Naive thymus-derived CD4-positive, alpha-beta T cell (primary cell): ENCODE data around the gene DOCK10. TPM values are rescaled to one million over a fixed set of nuclear protein-coding genes. Genes with fewer than 3 reads are reported as not detected.

Experiments
- ATAC-seq: fragments of 150-1000 bp; cut with Tn5 transposase; 2 replicates; pipeline ENCODE4 v1.10.0; 2021; ENCODE audit warnings: mild to moderate bottlenecking, moderate library complexity
- CTCF ChIA-PET: fragments of 350-600 bp; sonication (Branson Sonifier 250); formaldehyde crosslinking; loops from one replicate; lab custom pipeline; 2021; ENCODE audit warnings: antibody characterized with exemption; lab: Charles Lee
- POLR2A ChIA-PET: fragments of 350-600 bp; sonication (Branson Sonifier 250); formaldehyde crosslinking; loops from one replicate; lab custom pipeline; 2021; ENCODE audit warnings: antibody characterized with exemption, inconsistent platforms; lab: Charles Lee
- DNase-seq, 9 donors: peaks; one replicate each; pipeline versions ENCODE4 v3.0.0 to v3.0.0-alpha.2; 2020 to 2022; ENCODE audit warnings: mixed read lengths in 1 of 9
- H3K27ac ChIP-seq: one replicate; pipeline ENCODE4 v1.7.0; 2013; ENCODE audit warnings: mild to moderate bottlenecking, low read depth, low read length, moderate library complexity
- H3K27me3 ChIP-seq, 2 donors: one replicate each; pipeline ENCODE4 v1.7.0; 2013; ENCODE audit warnings: low read length in 2 of 2, mild to moderate bottlenecking in 2 of 2, moderate library complexity in 2 of 2; ENCODE audit not compliant: control insufficient read depth in 2 of 2, insufficient read depth in 2 of 2
- H3K36me3 ChIP-seq, 3 experiments: 1 replicate in 2 of 3; 2 replicates in 1 of 3; pipeline ENCODE4 v1.7.0; 2013; ENCODE audit warnings: low read length in 3 of 3, mild to moderate bottlenecking in 3 of 3, moderate library complexity in 1 of 3; ENCODE audit not compliant: insufficient read depth in 3 of 3, control insufficient read depth in 2 of 3
- H3K4me1 ChIP-seq, 2 donors: one replicate each; pipeline ENCODE4 v1.7.0; 2013; ENCODE audit warnings: low read length in 2 of 2, mild to moderate bottlenecking in 2 of 2, moderate library complexity in 1 of 2; ENCODE audit not compliant: control insufficient read depth in 2 of 2, insufficient read depth in 2 of 2
- H3K4me3 ChIP-seq: 2 replicates; pipeline ENCODE4 v1.7.0; 2013; ENCODE audit warnings: mild to moderate bottlenecking, low read length
- H3K9me3 ChIP-seq, 3 experiments: 1 replicate in 2 of 3; 2 replicates in 1 of 3; pipeline ENCODE4 v1.7.0; 2013; ENCODE audit warnings: low read length in 3 of 3; ENCODE audit not compliant: control insufficient read depth in 2 of 3
- H3K27ac Mint-ChIP-seq, 9 donors: one replicate each; pipeline ENCODE4 v1.8.0; 2020 to 2022; ENCODE audit warnings: mixed read lengths in 9 of 9, mild to moderate bottlenecking in 8 of 9, moderate library complexity in 5 of 9, inconsistent platforms in 2 of 9
- H3K27me3 Mint-ChIP-seq, 5 donors: one replicate each; pipeline ENCODE4 v1.8.0; 2021 to 2022; ENCODE audit warnings: mixed read lengths in 5 of 5, mild to moderate bottlenecking in 1 of 5
- H3K36me3 Mint-ChIP-seq, 5 donors: one replicate each; pipeline ENCODE4 v1.8.0; 2020 to 2022; ENCODE audit warnings: mixed read lengths in 5 of 5, mild to moderate bottlenecking in 3 of 5, inconsistent platforms in 1 of 5
- H3K4me1 Mint-ChIP-seq, 7 donors: one replicate each; pipeline ENCODE4 v1.8.0; 2020 to 2022; ENCODE audit warnings: mixed read lengths in 7 of 7, mild to moderate bottlenecking in 3 of 7, inconsistent platforms in 1 of 7
- H3K4me3 Mint-ChIP-seq, 10 donors: one replicate each; pipeline ENCODE4 v1.8.0; 2020 to 2022; ENCODE audit warnings: mild to moderate bottlenecking in 10 of 10, mixed read lengths in 10 of 10, moderate library complexity in 6 of 10, inconsistent platforms in 2 of 10
- H3K9me3 Mint-ChIP-seq, 11 donors: one replicate each; pipeline ENCODE4 v1.8.0; 2020 to 2022; ENCODE audit warnings: mixed read lengths in 11 of 11, mild to moderate bottlenecking in 4 of 11, inconsistent platforms in 1 of 11, moderate library complexity in 1 of 11
- intact Hi-C, 2 donors: fragments of 100-400 bp; cut with micrococcal nuclease; formaldehyde crosslinking; loops; one replicate each; pipeline ENCODE4 v1.15.1; 2023
- polyA plus RNA-seq, 2 donors: library from polyadenylated mRNA; unstranded; fragments of 300-500 nt; fragmentation: Illumina TruSeq; gene quantifications; one replicate each; pipeline ENCODE4 v1.2.3, GENCODE V29; 2021
- total RNA-seq, 6 experiments: library from RNA in 5 of 6; stranded (reverse) in 5 of 6; gene quantifications; 1 replicate in 5 of 6; 2 replicates in 1 of 6; pipeline ENCODE4 v1.2.3 and lab custom pipeline; 2021 to 2026

DOCK10 gene
- total and polyA plus RNA-seq, 7 experiments from 2014 or later, result 64.2 to 275 (median 211) TPM

DNA sequence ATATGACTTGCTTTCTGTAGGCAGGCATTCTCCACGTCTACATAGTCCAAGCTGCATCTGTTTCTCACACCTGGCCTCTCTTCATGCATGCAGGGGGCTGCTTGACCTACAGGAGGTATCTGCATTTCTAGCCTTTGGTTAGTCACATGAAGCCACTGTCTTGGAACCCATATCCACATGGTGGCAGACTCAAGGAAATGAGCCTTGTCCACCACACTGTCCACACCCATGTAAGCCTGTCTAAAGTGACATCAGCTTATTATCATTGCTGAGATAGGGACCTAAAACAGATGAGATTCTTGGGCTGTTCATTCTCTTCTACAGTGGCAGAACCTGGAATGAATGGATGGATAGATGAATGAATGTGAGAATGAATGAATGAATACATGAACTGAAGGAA lies 160.4 kb downstream of the DOCK10 start:
- Mint-ChIP-seq H3K4me1 (peaks cover 31 to 57% (median 47%) of the 10 kb centered on the region in 7 donors), H3K27me3 (no peaks in the 10 kb centered on the region), H3K27ac (peak overlapping the region in 8 of 9 donors; percentile 25 to 90 (median 70)), H3K36me3 (peaks cover 29 to 91% (median 72%) of the 10 kb centered on the region in 5 donors), H3K9me3 (peaks cover 0 to 2% (median 0%) of the 10 kb centered on the region in 11 donors), H3K4me3 (peak overlapping the region in 4 of 10 donors; percentile 5 to 58 (median 28))
- ATAC-seq (no peak), DNase-seq (no peak)
- Histone ChIP-seq H3K9me3 (no peaks in the 10 kb centered on the region), H3K27ac (no peak overlapping the region), H3K4me3 (no peak overlapping the region), H3K27me3 (no peaks in the 10 kb centered on the region), H3K36me3 (peaks cover 35 to 79% (median 36%) of the 10 kb centered on the region in 3 experiments), H3K4me1 (peaks cover 8 to 9% of the 10 kb centered on the region in 2 donors)
- POLR2A ChIA-PET, result no interaction called here
- CTCF ChIA-PET, result interaction anchor here (0.6 kb wide), 1 partner anchor 14 kb away, joined by 3 read pairs; no protein-coding TSS in a partner anchor
- intact Hi-C loops, result no loop called here

DNA sequence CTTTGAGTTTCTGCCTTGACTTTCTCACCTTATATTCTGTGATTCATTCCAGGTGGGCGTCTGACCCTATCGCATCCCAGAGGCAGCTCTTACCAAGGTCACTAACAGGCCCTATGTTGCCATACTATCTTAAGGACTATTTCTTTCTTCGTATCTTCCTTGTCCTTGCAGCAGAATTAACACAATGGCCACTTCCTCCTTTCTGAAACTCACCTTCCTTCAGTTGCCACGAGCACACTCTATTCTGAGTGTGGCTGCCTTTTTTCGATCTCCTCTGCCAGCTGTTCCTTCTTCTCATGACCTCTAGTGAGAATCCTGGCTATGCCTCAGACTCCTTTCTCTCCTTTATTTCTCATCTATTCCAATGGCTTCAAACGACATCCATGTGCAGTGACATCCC lies 165.7 kb downstream of the DOCK10 start:
- intact Hi-C loops, result no loop called here
- peaks cover 28 to 91% (median 76%) of the 10 kb centered on the region in 5 donors for H3K36me3 Mint-ChIP-seq
- H3K4me3 ChIP-seq, result no peak overlapping the region
- H3K9me3 Mint-ChIP-seq, result peaks cover 0 to 2% (median 0%) of the 10 kb centered on the region in 11 donors
- no peaks in the 10 kb centered on the region for H3K27me3 Mint-ChIP-seq
- H3K27me3 ChIP-seq, result no peaks in the 10 kb centered on the region
- H3K4me1 ChIP-seq, result peaks cover under 1 to 5% of the 10 kb centered on the region in 2 donors
- ChIA-PET CTCF (no interaction called here), POLR2A (no interaction called here)
- peak overlapping the region; percentile 20 to 76 (median 32) for H3K27ac Mint-ChIP-seq
- no peak overlapping the region for H3K27ac ChIP-seq
- H3K4me3 Mint-ChIP-seq, result peak overlapping the region in 1 of 10 donors; percentile 2
- H3K36me3 ChIP-seq, result peaks cover 43 to 87% (median 54%) of the 10 kb centered on the region in 3 experiments
- ATAC-seq (no peak), DNase-seq (no peak)
- peaks cover 6 to 33% (median 24%) of the 10 kb centered on the region in 7 donors for H3K4me1 Mint-ChIP-seq
- H3K9me3 ChIP-seq, result peaks cover 0 to 3% (median 0%) of the 10 kb centered on the region in 3 experiments

DNA sequence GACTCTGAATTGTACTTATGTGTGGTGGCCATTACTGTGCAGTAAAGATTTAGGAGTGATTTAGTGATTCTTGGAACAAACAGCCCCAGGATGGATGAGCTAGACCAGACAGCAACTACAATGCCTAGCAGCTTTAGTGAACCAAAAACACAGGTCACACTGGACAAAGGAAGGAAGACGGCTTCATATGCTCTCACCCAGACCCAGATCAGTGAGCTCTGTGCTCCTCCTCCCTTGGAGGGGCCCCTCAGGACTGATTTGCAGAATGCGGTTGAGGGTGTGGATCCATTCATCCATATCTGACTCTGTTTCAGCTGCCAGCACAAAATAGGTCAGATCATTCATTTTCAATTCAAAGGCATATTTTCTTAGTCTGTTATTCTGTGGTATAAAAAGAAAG lies 166.4 kb downstream of the DOCK10 start:
- peaks cover 0 to 3% (median 0%) of the 10 kb centered on the region in 3 experiments for H3K9me3 ChIP-seq
- POLR2A ChIA-PET, result no interaction called here
- peaks cover 35 to 91% (median 76%) of the 10 kb centered on the region in 5 donors for H3K36me3 Mint-ChIP-seq

DNA sequence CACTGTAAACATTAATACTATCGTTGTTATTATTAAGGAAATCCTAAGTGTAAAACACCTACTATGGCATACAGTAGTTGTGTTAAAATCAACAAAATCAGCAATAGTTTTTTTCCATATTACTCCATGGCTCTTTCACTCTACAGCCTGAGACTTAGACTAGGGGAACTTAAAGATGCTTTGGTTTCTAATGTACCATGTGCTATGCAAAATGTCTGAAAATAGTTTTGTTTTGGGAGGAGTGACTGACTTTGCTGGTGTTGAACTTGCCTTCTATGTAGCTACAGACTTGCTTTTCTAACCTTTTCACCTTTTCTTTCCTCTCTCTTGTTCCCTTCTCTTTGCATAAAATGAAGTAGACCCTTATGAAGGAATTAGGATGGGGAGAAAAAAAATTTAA lies 167.1 kb downstream of the DOCK10 start:
- no peak for ATAC-seq
- Mint-ChIP-seq H3K4me3 (no peak overlapping the region), H3K9me3 (peaks cover 0 to 10% (median 0%) of the 10 kb centered on the region in 11 donors), H3K36me3 (peaks cover 34 to 89% (median 76%) of the 10 kb centered on the region in 5 donors), H3K4me1 (peaks cover 5 to 24% (median 17%) of the 10 kb centered on the region in 7 donors), H3K27ac (peak overlapping the region in 4 of 9 donors; percentile 7 to 46 (median 29)), H3K27me3 (no peaks in the 10 kb centered on the region)
- CTCF ChIA-PET, result no interaction called here
- no peaks in the 10 kb centered on the region for H3K27me3 ChIP-seq
- no peak overlapping the region for H3K4me3 ChIP-seq
- no peak for DNase-seq
- H3K9me3 ChIP-seq, result peaks cover 0 to 3% (median 0%) of the 10 kb centered on the region in 3 experiments
- intact Hi-C loops, result no loop called here
- H3K4me1 ChIP-seq, result no peaks in the 10 kb centered on the region
- H3K36me3 ChIP-seq, result peaks cover 41 to 92% (median 51%) of the 10 kb centered on the region in 3 experiments
- no peak overlapping the region for H3K27ac ChIP-seq
- POLR2A ChIA-PET, result no interaction called here

More for the DNA sequence above, 166.4 kb downstream of the DOCK10 start:
- no peaks in the 10 kb centered on the region for H3K27me3 ChIP-seq
- no peaks in the 10 kb centered on the region for H3K27me3 Mint-ChIP-seq
- H3K4me3 ChIP-seq, result no peak overlapping the region
- H3K36me3 ChIP-seq, result peaks cover 47 to 87% (median 54%) of the 10 kb centered on the region in 3 experiments
- peaks cover 6 to 30% (median 22%) of the 10 kb centered on the region in 7 donors for H3K4me1 Mint-ChIP-seq
- peak overlapping the region in 5 of 9 donors; percentile 19 to 55 (median 38) for H3K27ac Mint-ChIP-seq
- peaks cover 0 to 7% (median 0%) of the 10 kb centered on the region in 11 donors for H3K9me3 Mint-ChIP-seq
- DNase-seq (no peak), ATAC-seq (no peak)
- no peak overlapping the region for H3K27ac ChIP-seq
- CTCF ChIA-PET, result no interaction called here
- intact Hi-C loops, result no loop called here
- no peaks in the 10 kb centered on the region for H3K4me1 ChIP-seq
- H3K4me3 Mint-ChIP-seq, result no peak overlapping the region

DNA sequence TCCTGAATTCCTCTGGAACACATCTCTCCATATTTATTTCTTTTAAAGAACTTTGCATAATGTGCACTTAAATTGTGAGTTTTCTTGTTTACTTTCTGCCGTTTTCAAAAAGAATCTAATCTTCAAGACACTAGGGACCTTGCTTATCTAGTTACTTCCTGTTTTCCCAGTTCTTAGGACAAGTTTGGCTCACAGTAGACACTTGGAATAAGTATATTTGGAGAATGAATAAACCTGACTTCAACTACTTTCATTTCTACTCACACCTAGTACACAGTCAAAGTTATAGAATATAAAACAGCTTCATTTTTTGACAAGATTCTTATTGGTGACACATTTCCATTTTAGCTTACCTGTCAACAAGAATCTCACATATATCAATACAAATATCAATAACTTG lies 170.5 kb downstream of the DOCK10 start:
- Histone ChIP-seq H3K4me3 (no peak overlapping the region), H3K9me3 (peaks cover 0 to 3% (median 0%) of the 10 kb centered on the region in 3 experiments), H3K27ac (no peak overlapping the region), H3K27me3 (no peaks in the 10 kb centered on the region), H3K4me1 (no peaks in the 10 kb centered on the region), H3K36me3 (peaks cover 42 to 84% (median 47%) of the 10 kb centered on the region in 3 experiments)
- Mint-ChIP-seq H3K27me3 (no peaks in the 10 kb centered on the region), H3K27ac (peak overlapping the region in 5 of 9 donors; percentile 23 to 72 (median 57)), H3K9me3 (peaks cover 0 to 10% (median 0%) of the 10 kb centered on the region in 11 donors), H3K4me3 (no peak overlapping the region), H3K36me3 (peaks cover 23 to 84% (median 74%) of the 10 kb centered on the region in 5 donors), H3K4me1 (peaks cover 9 to 22% (median 13%) of the 10 kb centered on the region in 7 donors)
- CTCF ChIA-PET, result interaction anchor here (2.1 kb wide), 1 partner anchor 130 kb away, joined by 5 read pairs; no protein-coding TSS in a partner anchor
- no peak for ATAC-seq
- intact Hi-C loops, result no loop called here
- POLR2A ChIA-PET, result no interaction called here
- DNase-seq, result no peak

DNA sequence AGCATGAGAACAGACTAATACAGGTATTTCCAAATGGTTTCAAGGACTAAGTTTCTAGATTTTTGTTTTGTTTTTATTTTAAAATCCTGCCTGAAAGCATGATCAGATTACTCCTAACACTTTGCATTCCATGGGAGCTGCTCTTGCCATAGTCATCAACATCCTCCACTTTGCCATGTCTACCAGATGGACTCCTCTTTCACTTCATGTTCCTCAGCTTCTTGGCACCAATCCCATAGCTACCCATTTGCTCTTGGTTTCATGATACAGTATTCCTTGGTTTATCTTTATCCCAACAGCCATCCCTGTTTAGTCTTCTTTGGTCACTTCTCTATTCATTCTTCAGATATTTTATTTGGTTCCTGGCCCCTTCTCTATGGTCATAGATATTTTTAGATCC lies 171.9 kb downstream of the DOCK10 start:
- Mint-ChIP-seq H3K36me3 (peaks cover 33 to 83% (median 74%) of the 10 kb centered on the region in 5 donors), H3K4me3 (no peak overlapping the region), H3K27ac (peak overlapping the region in 6 of 9 donors; percentile 14 to 85 (median 70)), H3K9me3 (peaks cover 0 to 10% (median 0%) of the 10 kb centered on the region in 11 donors), H3K4me1 (peaks cover 4 to 22% (median 16%) of the 10 kb centered on the region in 7 donors), H3K27me3 (no peaks in the 10 kb centered on the region)
- POLR2A ChIA-PET, result interaction anchor here (0.6 kb wide), 1 partner anchor 961 kb away, joined by 4 read pairs; no protein-coding TSS in a partner anchor
- Histone ChIP-seq H3K27me3 (no peaks in the 10 kb centered on the region), H3K9me3 (no peaks in the 10 kb centered on the region), H3K27ac (no peak overlapping the region), H3K4me1 (no peaks in the 10 kb centered on the region), H3K36me3 (peaks cover 34 to 77% (median 43%) of the 10 kb centered on the region in 3 experiments), H3K4me3 (no peak overlapping the region)
- no peak for ATAC-seq
- DNase-seq, result no peak
- CTCF ChIA-PET, result interaction anchor here (1.4 kb wide), 1 partner anchor 17 kb away, joined by 3 read pairs; no protein-coding TSS in a partner anchor
- intact Hi-C loops, result no loop called here
